NB4 (cell line): Measurements from ENCODE around the gene ITCH.

Experiments
- CTCF ChIP-seq: IDR thresholded peaks from one replicate; pipeline ENCODE4 v1.5.1; 2012; ENCODE audit warnings: low read depth, low read length
- TF ChIP-seq, protein P1 (sequence below): IDR thresholded peaks from 2 replicates; pipeline ENCODE4 v1.6.1; 2011; ENCODE audit warnings: low read depth, low read length

DNA sequence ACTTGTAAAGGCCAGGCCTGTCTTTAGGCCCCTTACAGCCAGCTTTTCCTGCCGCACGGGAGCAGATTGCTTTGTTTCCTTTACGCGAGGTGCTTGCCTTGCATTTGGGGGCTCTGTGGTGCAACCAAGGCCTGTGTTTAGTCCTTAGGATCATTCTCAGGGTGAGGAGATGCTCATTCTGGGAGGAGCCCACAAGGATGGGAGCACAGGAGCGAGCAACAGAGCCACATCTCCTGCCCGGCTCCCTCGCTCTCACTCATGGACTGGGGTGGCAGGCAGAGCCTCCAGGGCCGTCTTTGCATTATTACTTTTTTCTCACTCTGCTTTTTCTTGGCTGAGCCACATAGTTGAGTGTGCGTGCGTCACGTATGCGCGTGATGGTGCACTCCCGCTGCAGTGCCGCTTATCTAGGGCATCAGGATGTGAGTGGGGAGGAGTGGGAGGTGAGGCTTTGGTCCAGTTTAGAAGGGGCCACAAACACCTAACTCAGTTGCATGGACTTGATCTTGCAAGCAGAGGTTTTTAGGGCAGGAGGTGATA, 172.3 kb downstream of the ITCH start:
- TF ChIP-seq CTCF = no peak
- TF ChIP-seq, protein P1, sequence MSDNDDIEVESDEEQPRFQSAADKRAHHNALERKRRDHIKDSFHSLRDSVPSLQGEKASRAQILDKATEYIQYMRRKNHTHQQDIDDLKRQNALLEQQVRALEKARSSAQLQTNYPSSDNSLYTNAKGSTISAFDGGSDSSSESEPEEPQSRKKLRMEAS = no peak
